Measurements from ENCODE around the gene SEMA4D. TPM values are rescaled to one million over a fixed set of nuclear protein-coding genes. Genes with fewer than 3 reads are reported as not detected.

The SEMA4D gene
- total and polyA plus RNA-seq, 2 of the 13 experiments (the other 11 are each of a cell fraction or from before 2014, with no cell fraction given): 0.13 to 0.16 TPM

GRCh38 chr9:89347651-89348050, 150.3 kb downstream of the SEMA4D start (continued):
- TF ChIP-seq PAWR (CRISPR knock-in tag; IDR thresholded peaks at IDR 0.05; ENCODE audit: borderline replicate concordance) (no peak), ZNF720 (CRISPR knock-in tag; IDR thresholded peaks at IDR 0.05) (no peak), GATAD1 (CRISPR knock-in tag; IDR thresholded peaks at IDR 0.05) (no peak)

GRCh38 chr9:89346696-89347095, 151.2 kb downstream of the SEMA4D start:
- Histone ChIP-seq H3K27ac (ENCODE audit: extremely low read length, insufficient read depth, low read length) (no peak overlapping the region), H3K4me3 (replicated peaks in 1 of 3; ENCODE audit: insufficient read depth in 1 of 3, low read depth in 2 of 3, low read length in 3 of 3) (no peak overlapping the region), H3K9ac (ENCODE audit: insufficient read depth, low read depth, low read length) (no peak overlapping the region), H3K4me1 (ENCODE audit: insufficient read depth, low read length) (peaks cover 16% of the 10 kb centered on the region), H3K4me2 (ENCODE audit: low read depth, low read length) (no peak overlapping the region), H3K9me3 (ENCODE audit: low read length) (no peaks in the 10 kb centered on the region), H2AFZ (ENCODE audit: low read length) (no peak overlapping the region), H3K79me2 (ENCODE audit: insufficient read depth, low read length) (no peaks in the 10 kb centered on the region), H4K20me1 (ENCODE audit: insufficient read depth, low read length) (no peaks in the 10 kb centered on the region), H3K36me3 (replicated peaks in 1 of 2; ENCODE audit: control insufficient read depth in 1 of 2, insufficient read depth in 2 of 2, low read length in 2 of 2) (peaks cover 18 to 69% of the 10 kb centered on the region in 2 experiments), H3K27me3 (ENCODE audit: control insufficient read depth in 1 of 2, insufficient read depth in 2 of 2, low read length in 2 of 2) (no peaks in the 10 kb centered on the region)
- no peak for FAIRE-seq
- WGBS (ENCODE audit: low lambda C conversion rate): over 99% methylated on average over 8 of the region's 9 CpGs
- DNase-seq (ENCODE audit: low spot score): no peak
- no peak for ATAC-seq
- no TSS peak for BruUV-seq (replicated peaks)
- in situ Hi-C loops (cut with HindIII; ENCODE audit: extremely low pct_ligation_motif_present, low pct_unique_long_range_greater_than_20kb): no loop called here
- CTCF ChIA-PET (ENCODE audit: low intra/inter-chr PET ratio, low total read pairs): no interaction called here
- no peak for TF ChIP-seq MED8 (CRISPR knock-in tag; IDR thresholded peaks at IDR 0.05; ENCODE audit: insufficient replicate concordance)
- TF ChIP-seq ZXDC (CRISPR knock-in tag; IDR thresholded peaks at IDR 0.05): no peak
- TF ChIP-seq ZFP36L1 (CRISPR knock-in tag; IDR thresholded peaks at IDR 0.05): no peak
- no peak for TF ChIP-seq ZNF879 (CRISPR knock-in tag; IDR thresholded peaks at IDR 0.05)
- no peak for TF ChIP-seq ZNF496 (CRISPR knock-in tag; IDR thresholded peaks at IDR 0.05; ENCODE audit: insufficient replicate concordance)
- no peak for TF ChIP-seq ZNF776 (CRISPR knock-in tag; IDR thresholded peaks at IDR 0.05)
- intact Hi-C loops (cut with micrococcal nuclease; ENCODE audit: unreplicated experiment): no loop called here
- POLR2A ChIA-PET: no interaction called here
